ENCODE measurements around the gene HNRNPA1. TPM values are rescaled to one million over a fixed set of nuclear protein-coding genes. Genes with fewer than 3 reads are reported as not detected.
A peak's percentile ranks its signal among the peaks of the same experiment; 100 is the strongest.

The HNRNPA1 gene
- total and polyA plus RNA-seq, 9 of the 15 experiments (the other 6 are each of a cell fraction or from before 2014, with no cell fraction given) = 1,166 to 2,703 (median 1,815) TPM

DNA sequence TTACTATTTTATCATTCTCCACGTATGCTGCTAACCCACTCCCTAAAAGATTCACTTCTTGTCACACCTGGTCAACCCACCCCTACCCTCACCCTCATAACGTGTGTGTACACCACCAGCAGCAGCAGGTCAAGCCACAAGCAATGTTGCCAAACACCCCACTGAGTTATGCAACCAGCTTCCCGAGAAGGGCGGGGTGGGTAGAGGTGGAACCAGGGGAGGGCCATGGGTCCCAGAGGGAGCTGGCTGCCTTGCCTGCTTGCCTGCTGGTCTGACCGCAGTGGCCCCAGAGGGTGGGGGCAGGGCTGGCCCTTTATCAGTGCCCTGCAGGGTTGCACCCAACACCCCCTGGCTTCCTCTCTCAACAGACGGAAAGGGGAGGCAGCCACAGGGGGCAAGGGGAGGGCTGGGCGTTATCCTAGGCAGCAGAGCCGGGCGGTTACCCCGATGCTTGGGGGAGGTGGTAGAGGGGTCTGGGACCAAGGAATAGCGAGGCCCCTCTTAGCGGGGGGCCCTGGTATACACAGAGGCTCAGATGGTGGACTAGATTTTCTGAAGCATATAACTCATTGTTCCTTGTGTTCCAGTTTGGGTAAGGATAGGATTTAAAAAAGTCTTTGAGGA, 23.8 kb downstream of the HNRNPA1 start (continued):
- TF ChIP-seq ZNF444 (CRISPR knock-in tag; IDR thresholded peaks at IDR 0.05) (0 out of 2 replicates have a peak, but pooled peaks have one; percentile 44), RHOXF2B (CRISPR knock-in tag; conservative IDR thresholded peaks at IDR 0.05) (no peak), TAF7 (tag; IDR thresholded peaks at IDR 0.05) (no peak), ZNF584 (CRISPR knock-in tag; IDR thresholded peaks at IDR 0.05; ENCODE audit: low read depth) (peak; percentile 50), NCOA1 (IDR thresholded peaks at IDR 0.05; ENCODE audit: low read depth) (peak; percentile 96), GATA2 (CRISPR knock-in tag; IDR thresholded peaks at IDR 0.05) (peak; percentile 99), HDAC1 (IDR thresholded peaks at IDR 0.05) (peak in 1 of 2 experiments; percentile 93; a peak in 3 of 4 replicates), STAT5B (CRISPR knock-in tag; IDR thresholded peaks at IDR 0.05) (no peak), ETV5 (CRISPR knock-in tag; IDR thresholded peaks at IDR 0.05; ENCODE audit: low read depth) (peak; percentile 98), GATAD2B (IDR thresholded peaks at IDR 0.05; ENCODE audit: borderline replicate concordance) (no peak), RNF2 (IDR thresholded peaks at IDR 0.05) (peak; percentile 100), FOXA1 (IDR thresholded peaks at IDR 0.05; ENCODE audit: borderline replicate concordance) (no peak), CBX1 (IDR thresholded peaks at IDR 0.05; ENCODE audit: low read depth) (peak; percentile 53; the same call in 1 of the 2 replicates), ELF1 (tag; IDR thresholded peaks at IDR 0.05) (no peak)
- TF ChIP-seq, protein P1, sequence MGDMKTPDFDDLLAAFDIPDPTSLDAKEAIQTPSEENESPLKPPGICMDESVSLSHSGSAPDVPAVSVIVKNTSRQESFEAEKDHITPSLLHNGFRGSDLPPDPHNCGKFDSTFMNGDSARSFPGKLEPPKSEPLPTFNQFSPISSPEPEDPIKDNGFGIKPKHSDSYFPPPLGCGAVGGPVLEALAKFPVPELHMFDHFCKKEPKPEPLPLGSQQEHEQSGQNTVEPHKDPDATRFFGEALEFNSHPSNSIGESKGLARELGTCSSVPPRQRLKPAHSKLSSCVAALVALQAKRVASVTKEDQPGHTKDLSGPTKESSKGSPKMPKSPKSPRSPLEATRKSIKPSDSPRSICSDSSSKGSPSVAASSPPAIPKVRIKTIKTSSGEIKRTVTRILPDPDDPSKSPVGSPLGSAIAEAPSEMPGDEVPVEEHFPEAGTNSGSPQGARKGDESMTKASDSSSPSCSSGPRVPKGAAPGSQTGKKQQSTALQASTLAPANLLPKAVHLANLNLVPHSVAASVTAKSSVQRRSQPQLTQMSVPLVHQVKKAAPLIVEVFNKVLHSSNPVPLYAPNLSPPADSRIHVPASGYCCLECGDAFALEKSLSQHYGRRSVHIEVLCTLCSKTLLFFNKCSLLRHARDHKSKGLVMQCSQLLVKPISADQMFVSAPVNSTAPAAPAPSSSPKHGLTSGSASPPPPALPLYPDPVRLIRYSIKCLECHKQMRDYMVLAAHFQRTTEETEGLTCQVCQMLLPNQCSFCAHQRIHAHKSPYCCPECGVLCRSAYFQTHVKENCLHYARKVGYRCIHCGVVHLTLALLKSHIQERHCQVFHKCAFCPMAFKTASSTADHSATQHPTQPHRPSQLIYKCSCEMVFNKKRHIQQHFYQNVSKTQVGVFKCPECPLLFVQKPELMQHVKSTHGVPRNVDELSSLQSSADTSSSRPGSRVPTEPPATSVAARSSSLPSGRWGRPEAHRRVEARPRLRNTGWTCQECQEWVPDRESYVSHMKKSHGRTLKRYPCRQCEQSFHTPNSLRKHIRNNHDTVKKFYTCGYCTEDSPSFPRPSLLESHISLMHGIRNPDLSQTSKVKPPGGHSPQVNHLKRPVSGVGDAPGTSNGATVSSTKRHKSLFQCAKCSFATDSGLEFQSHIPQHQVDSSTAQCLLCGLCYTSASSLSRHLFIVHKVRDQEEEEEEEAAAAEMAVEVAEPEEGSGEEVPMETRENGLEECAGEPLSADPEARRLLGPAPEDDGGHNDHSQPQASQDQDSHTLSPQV (IDR thresholded peaks at IDR 0.05) = no peak
- TF ChIP-seq, protein P2, sequence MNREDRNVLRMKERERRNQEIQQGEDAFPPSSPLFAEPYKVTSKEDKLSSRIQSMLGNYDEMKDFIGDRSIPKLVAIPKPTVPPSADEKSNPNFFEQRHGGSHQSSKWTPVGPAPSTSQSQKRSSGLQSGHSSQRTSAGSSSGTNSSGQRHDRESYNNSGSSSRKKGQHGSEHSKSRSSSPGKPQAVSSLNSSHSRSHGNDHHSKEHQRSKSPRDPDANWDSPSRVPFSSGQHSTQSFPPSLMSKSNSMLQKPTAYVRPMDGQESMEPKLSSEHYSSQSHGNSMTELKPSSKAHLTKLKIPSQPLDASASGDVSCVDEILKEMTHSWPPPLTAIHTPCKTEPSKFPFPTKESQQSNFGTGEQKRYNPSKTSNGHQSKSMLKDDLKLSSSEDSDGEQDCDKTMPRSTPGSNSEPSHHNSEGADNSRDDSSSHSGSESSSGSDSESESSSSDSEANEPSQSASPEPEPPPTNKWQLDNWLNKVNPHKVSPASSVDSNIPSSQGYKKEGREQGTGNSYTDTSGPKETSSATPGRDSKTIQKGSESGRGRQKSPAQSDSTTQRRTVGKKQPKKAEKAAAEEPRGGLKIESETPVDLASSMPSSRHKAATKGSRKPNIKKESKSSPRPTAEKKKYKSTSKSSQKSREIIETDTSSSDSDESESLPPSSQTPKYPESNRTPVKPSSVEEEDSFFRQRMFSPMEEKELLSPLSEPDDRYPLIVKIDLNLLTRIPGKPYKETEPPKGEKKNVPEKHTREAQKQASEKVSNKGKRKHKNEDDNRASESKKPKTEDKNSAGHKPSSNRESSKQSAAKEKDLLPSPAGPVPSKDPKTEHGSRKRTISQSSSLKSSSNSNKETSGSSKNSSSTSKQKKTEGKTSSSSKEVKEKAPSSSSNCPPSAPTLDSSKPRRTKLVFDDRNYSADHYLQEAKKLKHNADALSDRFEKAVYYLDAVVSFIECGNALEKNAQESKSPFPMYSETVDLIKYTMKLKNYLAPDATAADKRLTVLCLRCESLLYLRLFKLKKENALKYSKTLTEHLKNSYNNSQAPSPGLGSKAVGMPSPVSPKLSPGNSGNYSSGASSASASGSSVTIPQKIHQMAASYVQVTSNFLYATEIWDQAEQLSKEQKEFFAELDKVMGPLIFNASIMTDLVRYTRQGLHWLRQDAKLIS (CRISPR knock-in tag; IDR thresholded peaks at IDR 0.05) = no peak; the same call in 1 of the 2 replicates
- TF ChIP-seq, protein P3, sequence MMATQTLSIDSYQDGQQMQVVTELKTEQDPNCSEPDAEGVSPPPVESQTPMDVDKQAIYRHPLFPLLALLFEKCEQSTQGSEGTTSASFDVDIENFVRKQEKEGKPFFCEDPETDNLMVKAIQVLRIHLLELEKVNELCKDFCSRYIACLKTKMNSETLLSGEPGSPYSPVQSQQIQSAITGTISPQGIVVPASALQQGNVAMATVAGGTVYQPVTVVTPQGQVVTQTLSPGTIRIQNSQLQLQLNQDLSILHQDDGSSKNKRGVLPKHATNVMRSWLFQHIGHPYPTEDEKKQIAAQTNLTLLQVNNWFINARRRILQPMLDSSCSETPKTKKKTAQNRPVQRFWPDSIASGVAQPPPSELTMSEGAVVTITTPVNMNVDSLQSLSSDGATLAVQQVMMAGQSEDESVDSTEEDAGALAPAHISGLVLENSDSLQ (IDR thresholded peaks at IDR 0.05) = peak; percentile 37
- TF ChIP-seq, protein P4, sequence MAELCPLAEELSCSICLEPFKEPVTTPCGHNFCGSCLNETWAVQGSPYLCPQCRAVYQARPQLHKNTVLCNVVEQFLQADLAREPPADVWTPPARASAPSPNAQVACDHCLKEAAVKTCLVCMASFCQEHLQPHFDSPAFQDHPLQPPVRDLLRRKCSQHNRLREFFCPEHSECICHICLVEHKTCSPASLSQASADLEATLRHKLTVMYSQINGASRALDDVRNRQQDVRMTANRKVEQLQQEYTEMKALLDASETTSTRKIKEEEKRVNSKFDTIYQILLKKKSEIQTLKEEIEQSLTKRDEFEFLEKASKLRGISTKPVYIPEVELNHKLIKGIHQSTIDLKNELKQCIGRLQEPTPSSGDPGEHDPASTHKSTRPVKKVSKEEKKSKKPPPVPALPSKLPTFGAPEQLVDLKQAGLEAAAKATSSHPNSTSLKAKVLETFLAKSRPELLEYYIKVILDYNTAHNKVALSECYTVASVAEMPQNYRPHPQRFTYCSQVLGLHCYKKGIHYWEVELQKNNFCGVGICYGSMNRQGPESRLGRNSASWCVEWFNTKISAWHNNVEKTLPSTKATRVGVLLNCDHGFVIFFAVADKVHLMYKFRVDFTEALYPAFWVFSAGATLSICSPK (IDR thresholded peaks at IDR 0.05; ENCODE audit: borderline replicate concordance) = no peak

All from K562 (cell line).